ENCODE results near the gene SLC12A6. TPM values are rescaled to one million over a fixed set of nuclear protein-coding genes. Genes with fewer than 3 reads are reported as not detected.
A peak's percentile ranks its signal among the peaks of the same experiment; 100 is the strongest.

SLC12A6 gene
- total and polyA plus RNA-seq, 8 donors = 25.3 to 47.4 (median 29.7) TPM

- intact Hi-C loops (cut with DNase I) = no loop called here
- no peak overlapping the region for H3K27ac ChIP-seq
- DNase-seq (no peak), ATAC-seq (no peak)
- no peaks in the 10 kb centered on the region for H3K36me3 ChIP-seq
- H3K4me3 ChIP-seq = no peak overlapping the region
- no peaks in the 10 kb centered on the region for H3K4me1 ChIP-seq
- H3K9me3 ChIP-seq = no peaks in the 10 kb centered on the region
- TF ChIP-seq CTCF (IDR thresholded peaks at IDR 0.05) = no peak
- no peaks in the 10 kb centered on the region for H3K27me3 ChIP-seq
Observed at GRCh38 chr15:34373951-34374350, 36.4 kb upstream of the SLC12A6 start.

- no peak for TF ChIP-seq CTCF (IDR thresholded peaks at IDR 0.05)
- no peak overlapping the region for H3K4me3 ChIP-seq
- no peak overlapping the region for H3K27ac ChIP-seq
- H3K36me3 ChIP-seq = no peaks in the 10 kb centered on the region
- H3K27me3 ChIP-seq = no peaks in the 10 kb centered on the region
- H3K9me3 ChIP-seq = no peaks in the 10 kb centered on the region
- ATAC-seq (no peak), DNase-seq (no peak)
- intact Hi-C loops (cut with DNase I) = no loop called here
- peaks cover 10 to 14% of the 10 kb centered on the region in 2 donors for H3K4me1 ChIP-seq
Observed at GRCh38 chr15:34370643-34371042, 33.1 kb upstream of the SLC12A6 start.

- H3K4me1 ChIP-seq = peaks cover 11 to 20% of the 10 kb centered on the region in 2 donors
- H3K4me3 ChIP-seq = no peak overlapping the region
- no peak for TF ChIP-seq CTCF (IDR thresholded peaks at IDR 0.05)
- no peaks in the 10 kb centered on the region for H3K27me3 ChIP-seq
- ATAC-seq (no peak), DNase-seq (no peak)
- no peaks in the 10 kb centered on the region for H3K36me3 ChIP-seq
- H3K9me3 ChIP-seq = no peaks in the 10 kb centered on the region
- intact Hi-C loops (cut with DNase I) = no loop called here
- no peak overlapping the region for H3K27ac ChIP-seq
Observed at GRCh38 chr15:34370129-34370528, 32.5 kb upstream of the SLC12A6 start.

GRCh38 chr15:34367101-34368081 is 29.8 kb upstream of the SLC12A6 start, which contains the start of gene LPCAT4:
Gene LPCAT4, minus strand, starts transcription at chr15:34367196. Its CDS starts 96 bp downstream, at chr15:34367100.
- H3K27me3 ChIP-seq = no peaks in the 10 kb centered on the region
- ATAC-seq = peak; percentile 95
- no peaks in the 10 kb centered on the region for H3K36me3 ChIP-seq
- intact Hi-C loops (cut with DNase I) = no loop called here
- H3K9me3 ChIP-seq = no peaks in the 10 kb centered on the region
- H3K4me3 ChIP-seq = peak within 1 kb of the TSS; percentile 86 to 87
- DNase-seq = peak; percentile 84 to 98 (median 90)
- H3K27ac ChIP-seq = peak within 1 kb of the TSS; percentile 98 to 99
- peak; percentile 89 to 90 for TF ChIP-seq CTCF (IDR thresholded peaks at IDR 0.05)
- peaks cover 11 to 22% of the 10 kb centered on the region in 2 donors for H3K4me1 ChIP-seq

Measured in left lung (tissue), 10 donors.